A549 (cell line): ENCODE data around the gene COG5.

Experiments
- CHD2 ChIP-seq: fragments of 150-350 bp; IDR thresholded peaks from 2 replicates; pipeline ENCODE4 v1.6.1; 2014; ENCODE audit warnings: low read length; ENCODE audit not compliant: partially characterized antibody
- CTCF ChIP-seq: fragments of >200 bp; sonication (Bioruptor Twin); formaldehyde crosslinking; IDR thresholded peaks from 3 replicates; pipeline ENCODE4 v1.5.1; 2016
- E2F6 ChIP-seq: IDR thresholded peaks from 2 replicates; pipeline ENCODE4 v1.6.1; 2012; ENCODE audit warnings: low read depth, borderline replicate concordance
- ELK1 ChIP-seq: fragments of 150-350 bp; IDR thresholded peaks from 2 replicates; pipeline ENCODE4 v1.6.1; 2014; ENCODE audit warnings: low read depth, mild to moderate bottlenecking, low read length
- MAX ChIP-seq: IDR thresholded peaks from 2 replicates; pipeline ENCODE4 v1.6.1; 2012
- MYC ChIP-seq: IDR thresholded peaks from 2 replicates; pipeline ENCODE4 v1.6.1; 2012; ENCODE audit warnings: mild to moderate bottlenecking, inconsistent platforms, low read length, improper control_type of control experiment, borderline replicate concordance
- POLR2A ChIP-seq: IDR thresholded peaks from 2 replicates; pipeline ENCODE4 v1.6.1; 2012; ENCODE audit warnings: mild to moderate bottlenecking, low read length
- TP53 ChIP-seq: fragments of 250-450 bp; sonication (Bioruptor Pico); IDR thresholded peaks from 2 replicates; pipeline ENCODE4 v1.5.0; 2021; ENCODE audit warnings: mild to moderate bottlenecking, moderate library complexity
- ZFP36 ChIP-seq: fragments of 450-650 bp; IDR thresholded peaks from 2 replicates; pipeline ENCODE4 v1.6.1; 2014; ENCODE audit warnings: borderline replicate concordance; ENCODE audit not compliant: partially characterized antibody
- ZNF302 ChIP-seq: fragments of 250-450 bp; sonication (Bioruptor Pico); IDR thresholded peaks from 2 replicates; pipeline ENCODE4 v1.9.0; 2021; ENCODE audit warnings: inconsistent platforms, mild to moderate bottlenecking, moderate library complexity
- ZSCAN20 ChIP-seq: fragments of 250-450 bp; sonication (Bioruptor Pico); IDR thresholded peaks from 2 replicates; pipeline ENCODE4 v1.8.0; 2022; ENCODE audit warnings: mild to moderate bottlenecking, moderate library complexity
- TF ChIP-seq, protein P1 (sequence below): fragments of 200-600 bp; sonication (generic); IDR thresholded peaks from 2 replicates; pipeline ENCODE4 v1.6.1; 2016; ENCODE audit warnings: antibody characterized with exemption, mild to moderate bottlenecking, moderate library complexity

DNA sequence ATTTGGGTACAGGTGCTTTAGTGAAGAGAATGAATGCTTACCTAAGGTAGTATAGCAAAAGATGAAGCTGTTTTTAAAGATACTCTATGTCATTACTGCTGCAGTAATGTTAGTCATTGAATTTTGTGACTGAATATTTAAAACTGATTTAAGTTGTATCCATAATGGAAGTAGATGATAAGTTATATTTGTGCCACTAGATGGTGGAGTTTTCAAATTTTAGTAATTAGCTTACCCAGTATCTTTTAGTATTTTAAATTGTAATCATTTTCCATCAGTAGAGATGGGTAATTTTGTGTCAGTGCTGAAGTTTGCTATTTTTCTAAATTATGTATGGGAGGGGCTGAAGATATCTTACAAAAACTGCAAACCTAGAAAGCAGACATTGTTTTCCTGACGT lies 369.7 kb downstream of the COG5 start:
- TF ChIP-seq POLR2A (no peak), CTCF (no peak), CHD2 (no peak), ZSCAN20 (no peak), MAX (no peak), TP53 (CRISPR knock-in tag) (no peak), ZFP36 (no peak), MYC (no peak), ZNF302 (CRISPR knock-in tag) (no peak), ELK1 (no peak), E2F6 (no peak)
- TF ChIP-seq, protein P1, sequence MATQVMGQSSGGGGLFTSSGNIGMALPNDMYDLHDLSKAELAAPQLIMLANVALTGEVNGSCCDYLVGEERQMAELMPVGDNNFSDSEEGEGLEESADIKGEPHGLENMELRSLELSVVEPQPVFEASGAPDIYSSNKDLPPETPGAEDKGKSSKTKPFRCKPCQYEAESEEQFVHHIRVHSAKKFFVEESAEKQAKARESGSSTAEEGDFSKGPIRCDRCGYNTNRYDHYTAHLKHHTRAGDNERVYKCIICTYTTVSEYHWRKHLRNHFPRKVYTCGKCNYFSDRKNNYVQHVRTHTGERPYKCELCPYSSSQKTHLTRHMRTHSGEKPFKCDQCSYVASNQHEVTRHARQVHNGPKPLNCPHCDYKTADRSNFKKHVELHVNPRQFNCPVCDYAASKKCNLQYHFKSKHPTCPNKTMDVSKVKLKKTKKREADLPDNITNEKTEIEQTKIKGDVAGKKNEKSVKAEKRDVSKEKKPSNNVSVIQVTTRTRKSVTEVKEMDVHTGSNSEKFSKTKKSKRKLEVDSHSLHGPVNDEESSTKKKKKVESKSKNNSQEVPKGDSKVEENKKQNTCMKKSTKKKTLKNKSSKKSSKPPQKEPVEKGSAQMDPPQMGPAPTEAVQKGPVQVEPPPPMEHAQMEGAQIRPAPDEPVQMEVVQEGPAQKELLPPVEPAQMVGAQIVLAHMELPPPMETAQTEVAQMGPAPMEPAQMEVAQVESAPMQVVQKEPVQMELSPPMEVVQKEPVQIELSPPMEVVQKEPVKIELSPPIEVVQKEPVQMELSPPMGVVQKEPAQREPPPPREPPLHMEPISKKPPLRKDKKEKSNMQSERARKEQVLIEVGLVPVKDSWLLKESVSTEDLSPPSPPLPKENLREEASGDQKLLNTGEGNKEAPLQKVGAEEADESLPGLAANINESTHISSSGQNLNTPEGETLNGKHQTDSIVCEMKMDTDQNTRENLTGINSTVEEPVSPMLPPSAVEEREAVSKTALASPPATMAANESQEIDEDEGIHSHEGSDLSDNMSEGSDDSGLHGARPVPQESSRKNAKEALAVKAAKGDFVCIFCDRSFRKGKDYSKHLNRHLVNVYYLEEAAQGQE, result no peak
